Adrenal gland (tissue), 5 donors: ENCODE measurements around the gene SLC24A3.

ENCODE experiments used
- CTCF ChIP-seq, 6 experiments: fragments of 450-650 bp in 4 of 6; fragments of 200-600 bp in 2 of 6; sonication (generic) in 1 of 6; IDR thresholded peaks; 1 replicate in 5 of 6; 2 replicates in 1 of 6; pipeline versions ENCODE4 v1.5.1 to v1.8.0; 2016 to 2021; ENCODE audit warnings: antibody characterized with exemption in 6 of 6, mild to moderate bottlenecking in 2 of 6, moderate library complexity in 1 of 6
- POLR2A ChIP-seq, 2 donors: fragments of 450-650 bp; IDR thresholded peaks; one replicate each; pipeline ENCODE4 v1.6.1; 2017; ENCODE audit warnings: antibody characterized with exemption in 2 of 2, mild to moderate bottlenecking in 2 of 2, moderate library complexity in 1 of 2
- donor health status: DM: no; HTN: no; CAD: no.

DNA sequence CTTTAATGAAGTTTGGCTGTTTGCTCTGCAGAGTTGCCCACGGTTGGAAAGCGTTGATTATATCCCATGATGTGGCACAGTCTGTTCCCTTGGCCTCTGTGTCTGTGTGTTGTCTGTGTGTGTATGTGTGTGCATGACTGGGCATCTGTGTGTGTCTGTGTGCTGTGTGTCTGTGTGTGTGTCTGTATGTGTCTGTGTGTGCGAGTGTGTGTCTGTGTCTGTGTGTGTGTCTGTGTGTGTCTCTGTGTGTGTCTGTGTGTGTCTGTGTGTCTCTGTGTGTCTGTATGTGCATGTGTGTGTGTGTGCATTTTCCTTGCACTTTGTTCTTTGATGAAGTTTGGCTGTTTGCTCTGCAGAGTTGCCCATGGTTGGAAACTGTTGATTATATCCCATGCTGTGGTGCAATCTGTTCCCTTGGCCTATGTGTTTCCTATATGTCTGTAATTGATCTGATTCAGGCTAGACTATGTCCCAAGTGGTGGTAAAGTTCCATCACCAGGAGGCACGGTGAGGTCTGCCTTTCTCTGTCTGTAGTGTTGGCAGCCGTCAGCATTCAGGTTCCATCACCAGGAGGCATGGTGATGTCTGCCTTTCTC is 467.6 kb downstream of the SLC24A3 start:
- TF ChIP-seq CTCF (IDR thresholded peaks at IDR 0.05) (no peak), POLR2A (IDR thresholded peaks at IDR 0.05) (no peak)
